HFF-Myc (cell line): ENCODE data around the gene GSTM3.

Experiments
- DNase-seq: peaks from one replicate; pipeline ENCODE4 v3.0.0-alpha.2; 2011; ENCODE audit warnings: low read depth; ENCODE audit errors: extremely low read depth
- H3K4me3 ChIP-seq: replicated peaks from 2 replicates; pipeline ENCODE4 v1.5.1; 2011; ENCODE audit warnings: low read depth, mild to moderate bottlenecking, control low read depth, low read length
- TF ChIP-seq, protein P1 (sequence below): IDR thresholded peaks from 2 replicates; pipeline ENCODE4 v1.5.1; 2012; ENCODE audit warnings: mild to moderate bottlenecking, low read depth, low read length, control low read depth; ENCODE audit errors: missing control alignments

GSTM3 gene

DNA sequence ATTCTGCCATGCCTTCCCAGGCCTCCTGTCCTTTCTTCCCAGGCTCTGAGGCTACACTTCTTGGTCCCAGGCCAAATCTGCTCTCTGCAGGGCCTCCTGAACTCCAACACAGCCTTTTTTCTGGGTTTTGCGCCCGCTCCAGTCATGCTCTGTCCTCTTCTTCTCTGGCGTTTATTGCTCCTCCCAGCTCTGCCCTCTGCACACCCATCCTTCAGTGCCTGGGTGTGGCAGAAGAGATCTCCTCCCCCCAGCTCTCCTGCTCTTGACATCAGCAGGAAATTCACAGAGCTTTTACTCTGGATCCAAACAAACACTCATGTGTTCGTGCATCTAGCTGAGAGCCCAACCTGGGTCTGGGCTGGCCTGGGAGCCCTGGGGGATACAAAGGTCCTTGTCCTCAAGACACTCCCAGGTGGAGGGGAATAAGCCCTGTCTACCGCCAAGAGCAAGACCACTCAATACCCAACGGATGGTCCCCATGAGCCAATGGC, 45.7 kb upstream of the GSTM3 start:
- no peak for DNase-seq
- TF ChIP-seq, protein P1, sequence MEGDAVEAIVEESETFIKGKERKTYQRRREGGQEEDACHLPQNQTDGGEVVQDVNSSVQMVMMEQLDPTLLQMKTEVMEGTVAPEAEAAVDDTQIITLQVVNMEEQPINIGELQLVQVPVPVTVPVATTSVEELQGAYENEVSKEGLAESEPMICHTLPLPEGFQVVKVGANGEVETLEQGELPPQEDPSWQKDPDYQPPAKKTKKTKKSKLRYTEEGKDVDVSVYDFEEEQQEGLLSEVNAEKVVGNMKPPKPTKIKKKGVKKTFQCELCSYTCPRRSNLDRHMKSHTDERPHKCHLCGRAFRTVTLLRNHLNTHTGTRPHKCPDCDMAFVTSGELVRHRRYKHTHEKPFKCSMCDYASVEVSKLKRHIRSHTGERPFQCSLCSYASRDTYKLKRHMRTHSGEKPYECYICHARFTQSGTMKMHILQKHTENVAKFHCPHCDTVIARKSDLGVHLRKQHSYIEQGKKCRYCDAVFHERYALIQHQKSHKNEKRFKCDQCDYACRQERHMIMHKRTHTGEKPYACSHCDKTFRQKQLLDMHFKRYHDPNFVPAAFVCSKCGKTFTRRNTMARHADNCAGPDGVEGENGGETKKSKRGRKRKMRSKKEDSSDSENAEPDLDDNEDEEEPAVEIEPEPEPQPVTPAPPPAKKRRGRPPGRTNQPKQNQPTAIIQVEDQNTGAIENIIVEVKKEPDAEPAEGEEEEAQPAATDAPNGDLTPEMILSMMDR: no peak
- H3K4me3 ChIP-seq: no peak overlapping the region

DNA sequence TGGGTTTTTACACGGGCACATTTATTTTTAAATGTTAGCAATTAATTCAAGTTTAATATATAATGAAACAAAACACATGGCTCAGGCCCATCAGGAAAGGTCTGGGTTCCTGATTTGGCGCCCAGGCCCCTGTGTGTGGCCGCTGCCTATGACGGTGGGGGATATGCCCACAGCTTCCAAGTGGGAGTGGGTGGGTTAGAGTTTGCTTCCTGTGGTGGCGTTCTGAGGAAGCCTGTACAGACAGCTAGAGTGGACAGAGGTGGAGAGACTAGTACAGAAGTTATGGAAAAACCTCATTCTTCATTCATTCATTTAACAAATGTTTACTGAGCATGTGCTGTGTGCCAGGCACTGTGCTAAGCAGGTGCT, 45.3 kb upstream of the GSTM3 start:
- no peak for DNase-seq
- H3K4me3 ChIP-seq: no peak overlapping the region
- TF ChIP-seq, protein P1: no peak

DNA sequence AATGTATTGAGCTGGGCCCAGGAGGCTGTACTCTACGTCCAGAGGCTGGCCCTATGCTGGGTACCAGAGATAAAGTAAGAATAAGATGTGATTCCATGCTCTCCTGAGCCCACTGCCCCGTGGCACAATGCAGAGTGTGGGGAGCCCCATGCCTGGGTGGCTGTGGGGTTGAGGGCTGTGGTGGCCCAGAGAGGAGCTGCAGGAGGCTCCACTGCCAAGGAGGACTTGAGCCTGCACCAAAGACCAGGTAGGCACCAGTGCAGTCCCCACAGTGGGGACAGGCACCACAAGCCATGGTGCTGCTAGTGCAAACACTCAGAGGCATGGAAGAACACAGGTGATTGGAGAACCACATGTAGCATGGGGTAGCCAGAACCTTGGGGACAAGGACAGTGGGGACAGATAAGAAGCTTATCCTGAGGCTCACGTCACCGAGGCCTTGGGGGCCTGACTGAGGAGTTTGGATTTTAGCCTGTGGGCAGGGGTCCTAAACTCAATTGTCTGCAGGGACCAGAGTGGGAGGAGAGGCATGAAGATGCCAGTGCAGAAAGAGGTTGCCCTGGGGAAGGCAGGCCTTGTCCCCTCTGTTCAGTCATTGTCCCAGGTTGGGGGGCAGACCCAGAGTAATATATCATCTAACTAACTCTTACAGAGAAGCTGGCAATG, 44.7 kb upstream of the GSTM3 start:
- no peak overlapping the region for H3K4me3 ChIP-seq
- TF ChIP-seq, protein P1: no peak
- no peak for DNase-seq

DNA sequence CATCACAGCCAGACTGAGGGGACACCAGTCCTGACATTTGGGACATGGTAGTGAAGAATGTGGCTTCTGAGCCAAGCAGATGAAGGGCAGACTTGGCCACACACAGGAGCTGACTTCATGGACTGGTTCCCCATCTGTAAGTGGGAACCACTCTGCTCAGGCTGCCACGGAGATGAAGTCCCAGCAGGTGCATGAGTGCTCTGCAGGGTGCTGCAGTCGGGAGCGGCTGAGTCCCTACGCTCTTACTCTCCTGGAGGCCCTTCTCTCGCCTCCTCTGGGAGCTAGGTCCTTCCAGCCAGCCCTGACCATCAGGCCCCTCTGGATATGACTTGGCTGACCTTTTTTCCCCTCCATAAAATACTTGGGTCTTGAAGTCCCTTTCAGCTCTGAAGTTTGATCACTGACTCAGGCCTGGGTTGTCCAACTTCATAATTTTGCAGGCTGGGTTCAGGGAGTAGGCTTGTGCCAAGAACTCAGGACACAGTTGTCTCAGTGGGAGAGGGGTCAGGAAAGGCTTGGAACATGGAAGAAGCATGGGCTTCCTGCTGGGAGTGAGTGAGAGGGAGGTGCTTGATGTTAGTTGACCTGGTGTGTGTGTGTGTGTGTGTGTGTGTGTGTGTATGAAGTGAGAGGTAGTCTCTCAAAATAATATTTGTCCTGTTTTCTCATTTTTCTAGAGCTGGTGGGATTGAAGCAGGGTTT, 43.9 kb upstream of the GSTM3 start:
- TF ChIP-seq, protein P1: no peak
- no peak for DNase-seq
- H3K4me3 ChIP-seq: no peak overlapping the region

DNA sequence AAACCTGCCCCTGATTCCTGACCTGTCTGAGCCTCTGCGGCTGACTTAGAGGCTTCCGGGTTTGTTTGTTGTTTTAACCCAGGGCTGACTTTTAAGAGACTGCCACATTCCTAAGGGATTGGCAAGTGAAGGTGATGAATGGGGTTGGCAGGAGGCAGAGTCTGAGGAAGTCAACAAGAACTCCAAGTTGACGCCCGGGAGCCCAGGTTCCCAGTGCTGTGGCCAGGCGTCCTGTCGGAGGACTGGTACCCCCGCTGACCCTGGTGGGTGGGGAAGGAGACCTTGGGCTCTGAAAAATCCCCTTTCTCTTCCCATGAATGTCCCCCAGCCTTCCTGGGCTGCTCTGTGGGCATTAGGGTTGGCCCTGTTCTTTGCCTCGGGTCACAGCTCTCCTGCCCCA, 42.6 kb upstream of the GSTM3 start:
- TF ChIP-seq, protein P1: no peak
- no peak for DNase-seq
- no peak overlapping the region for H3K4me3 ChIP-seq

DNA sequence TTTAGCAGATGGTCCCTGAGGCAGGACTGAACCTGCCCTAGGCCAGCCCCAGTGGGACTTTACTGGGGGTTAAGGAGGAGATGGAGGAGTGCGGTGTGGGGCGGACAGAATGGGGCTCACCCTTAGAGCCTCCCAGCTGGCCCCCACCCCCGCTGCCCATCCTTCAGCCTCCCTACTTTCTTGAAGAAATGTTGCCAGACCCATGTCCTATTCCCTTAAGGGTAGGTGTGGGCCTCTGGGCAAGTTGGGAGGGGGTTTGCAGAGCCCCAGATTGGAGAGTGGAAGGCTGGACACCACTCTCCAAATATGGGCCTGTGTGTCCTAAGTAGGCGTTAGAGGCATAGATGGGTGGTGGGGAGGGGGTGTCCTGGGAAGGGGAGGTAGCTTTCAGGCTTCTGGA, 42.1 kb upstream of the GSTM3 start:
- DNase-seq: no peak
- no peak overlapping the region for H3K4me3 ChIP-seq
- TF ChIP-seq, protein P1: no peak

DNA sequence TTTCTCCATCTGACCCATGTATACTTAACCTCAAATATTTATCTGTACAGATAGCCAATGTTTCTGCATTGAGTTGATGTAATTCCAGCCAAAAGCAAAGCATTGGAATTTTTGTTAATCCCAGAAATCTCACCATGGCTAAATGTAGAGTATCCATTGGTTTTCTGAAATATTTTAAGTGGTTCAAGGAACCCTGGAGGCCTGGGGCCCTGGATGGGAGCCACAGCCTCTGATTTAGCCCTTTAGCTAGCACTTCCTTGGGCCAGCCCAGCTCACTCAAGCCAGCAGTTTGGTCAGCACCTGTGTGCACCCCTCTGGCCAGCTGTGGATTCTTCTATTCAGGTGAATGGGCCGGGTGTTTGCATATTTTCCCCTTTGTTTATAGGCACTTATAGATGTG, 41.7 kb upstream of the GSTM3 start:
- TF ChIP-seq, protein P1: no peak
- H3K4me3 ChIP-seq: no peak overlapping the region
- DNase-seq: no peak
